ENCODE data around the gene RARG.
A peak's percentile ranks its signal among the peaks of the same experiment; 100 is the strongest.

RARG gene

DNA sequence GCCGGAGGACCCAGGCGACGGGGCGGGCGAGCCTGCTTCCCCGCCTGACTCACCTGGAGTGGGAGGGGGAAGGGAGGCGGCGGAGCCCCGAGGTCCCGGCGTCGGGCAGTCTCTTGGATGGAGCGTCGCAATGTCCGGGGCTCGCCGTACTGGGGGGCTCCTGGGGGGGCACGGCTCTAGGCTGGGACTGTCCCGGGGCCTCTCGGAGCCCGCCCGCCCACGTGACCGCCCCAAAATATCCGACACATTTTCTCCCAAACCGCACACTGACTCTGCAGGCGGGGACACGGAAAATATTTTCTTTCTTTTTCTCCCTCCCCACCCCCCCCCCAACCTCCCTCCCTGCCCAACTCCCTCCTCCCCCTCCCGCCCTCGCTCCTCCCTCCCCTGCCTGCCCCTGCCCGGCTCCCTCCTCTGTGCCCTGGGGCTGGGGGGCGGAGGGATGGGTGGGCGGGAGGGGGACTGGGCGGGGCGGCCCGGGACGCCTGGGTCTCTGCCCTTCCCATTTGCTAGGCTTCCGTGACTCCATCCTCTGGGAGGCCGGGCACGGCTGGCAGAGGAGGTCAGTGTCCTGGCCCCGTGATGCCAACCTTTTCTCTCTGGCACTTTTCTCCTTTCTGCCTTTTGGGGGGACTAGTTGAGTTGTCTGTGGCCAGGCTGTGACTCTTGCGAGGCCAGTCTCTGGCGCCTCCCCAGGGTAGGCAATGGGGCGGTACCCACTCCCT, at the start of gene RARG:
Gene RARG (minus strand): TSS at position 289 of the 725 bp plus-strand sequence. CDS start 4,664 bp downstream, outside the sequence.
- no peak for DNase-seq

DNA sequence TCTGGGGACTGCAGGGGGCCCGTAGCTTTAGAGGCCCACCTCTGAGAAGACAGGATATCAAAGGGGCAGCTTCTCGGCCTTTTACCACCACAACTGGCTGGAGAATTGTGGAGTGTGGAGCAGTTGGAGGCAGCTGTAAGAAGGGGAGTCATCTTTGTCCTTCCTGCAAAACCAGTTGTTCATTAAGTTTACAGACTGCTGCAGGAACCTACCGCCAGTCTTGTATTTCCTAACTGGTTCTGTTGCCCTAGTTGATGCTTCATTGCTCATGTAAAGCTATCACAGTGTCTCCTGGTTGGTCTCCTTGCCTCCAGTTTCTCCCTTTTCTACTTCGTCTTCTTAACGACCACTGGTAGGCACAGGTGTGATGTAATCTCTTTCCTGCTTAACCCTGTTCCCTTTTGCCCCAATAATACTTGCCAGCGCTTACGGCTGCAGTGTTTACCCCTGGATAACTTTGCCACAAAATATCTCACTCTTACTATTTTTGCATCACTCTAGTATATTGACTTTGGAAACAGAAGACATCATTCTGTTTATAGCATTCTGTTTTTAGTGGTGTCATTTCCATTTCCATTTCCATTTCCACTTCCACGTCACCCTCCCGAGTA, 48.0 kb upstream of the RARG start:
- no peak for DNase-seq

DNA sequence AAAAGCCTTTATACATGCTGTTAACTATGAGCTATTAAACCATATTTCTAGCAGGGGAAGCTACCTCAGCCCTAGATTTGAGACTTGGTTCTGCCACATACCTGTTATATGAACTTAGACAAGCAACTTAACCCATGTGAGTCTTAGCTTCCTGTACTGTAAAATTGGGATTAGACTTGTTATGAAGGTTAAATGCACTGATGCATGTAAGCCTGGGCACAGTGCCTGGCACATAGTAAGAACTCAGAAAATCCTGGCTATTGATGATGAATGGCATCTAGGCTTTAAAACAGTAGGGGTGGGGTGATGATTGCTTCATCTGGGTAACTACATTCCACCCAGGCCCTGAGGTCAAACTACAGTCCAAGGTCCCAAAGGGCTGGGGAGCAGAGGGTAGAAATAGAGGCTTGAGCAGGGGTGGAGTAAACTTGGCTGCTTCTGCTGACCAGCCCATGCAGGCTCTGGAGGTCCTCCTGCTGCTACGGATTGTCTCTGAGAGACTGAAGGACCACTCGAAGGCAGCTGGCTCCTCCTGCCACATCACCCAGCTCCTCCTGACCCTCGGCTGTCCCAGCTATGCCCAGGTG, 47.4 kb upstream of the RARG start:
- no peak for DNase-seq

DNA sequence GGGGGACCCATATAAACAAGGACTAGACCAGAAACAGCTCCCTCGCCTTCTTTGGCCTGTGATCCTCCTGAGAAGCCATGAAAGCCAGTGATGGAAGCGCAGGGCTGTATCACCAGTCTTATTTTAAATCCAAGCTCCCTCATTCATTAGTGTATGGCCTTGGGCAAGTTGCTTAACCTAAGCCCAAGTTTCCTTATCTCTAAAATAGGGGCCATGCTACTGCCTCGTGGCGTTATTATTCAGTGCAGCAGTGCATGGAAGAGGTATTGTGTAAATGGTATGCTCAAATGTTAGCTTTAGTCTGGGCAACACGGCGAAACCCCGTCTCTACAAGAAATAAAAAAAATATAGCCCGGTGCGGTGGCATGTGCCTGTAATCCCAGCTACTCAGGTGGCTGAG, 46.0 kb upstream of the RARG start:
- no peak for DNase-seq

DNA sequence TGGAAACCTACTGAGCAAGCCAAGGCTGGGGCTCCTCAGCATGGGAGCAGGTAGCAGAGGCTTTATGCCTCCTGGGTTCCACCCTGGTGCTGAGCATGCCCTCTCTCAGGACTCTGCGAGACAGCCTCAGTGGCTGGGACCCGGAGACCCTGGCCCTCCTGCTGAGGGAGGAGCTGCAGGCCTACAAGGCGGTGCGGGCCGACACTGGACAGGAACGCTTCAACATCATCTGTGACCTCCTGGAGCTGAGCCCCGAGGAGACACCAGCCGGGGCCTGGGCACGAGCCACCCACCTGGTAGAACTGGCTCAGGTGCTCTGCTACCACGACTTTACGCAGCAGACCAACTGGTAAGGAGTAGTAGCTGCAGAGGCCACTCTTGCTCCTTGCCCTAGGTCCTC, 44.5 kb upstream of the RARG start:
- DNase-seq, result no peak

DNA sequence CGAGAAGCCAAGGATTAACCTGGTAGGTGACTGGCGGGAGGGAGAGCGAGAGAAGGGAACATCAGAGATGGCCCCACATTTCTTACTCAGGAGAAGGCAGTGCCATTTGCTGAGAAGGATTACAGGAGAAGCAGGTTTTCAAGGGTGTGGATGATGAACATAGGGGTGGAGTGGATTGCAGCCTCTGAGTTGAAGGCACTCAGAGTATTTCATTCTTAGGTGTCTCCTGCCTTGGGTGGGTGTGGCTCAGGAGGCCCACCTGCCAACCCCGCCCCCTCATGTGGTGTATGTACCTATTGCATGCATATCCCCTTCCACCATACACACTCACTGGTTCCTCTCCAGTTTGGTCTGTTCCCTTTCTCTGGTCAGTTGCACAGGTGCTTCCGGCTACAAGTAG, 42.4 kb upstream of the RARG start:
- no peak for DNase-seq

DNA sequence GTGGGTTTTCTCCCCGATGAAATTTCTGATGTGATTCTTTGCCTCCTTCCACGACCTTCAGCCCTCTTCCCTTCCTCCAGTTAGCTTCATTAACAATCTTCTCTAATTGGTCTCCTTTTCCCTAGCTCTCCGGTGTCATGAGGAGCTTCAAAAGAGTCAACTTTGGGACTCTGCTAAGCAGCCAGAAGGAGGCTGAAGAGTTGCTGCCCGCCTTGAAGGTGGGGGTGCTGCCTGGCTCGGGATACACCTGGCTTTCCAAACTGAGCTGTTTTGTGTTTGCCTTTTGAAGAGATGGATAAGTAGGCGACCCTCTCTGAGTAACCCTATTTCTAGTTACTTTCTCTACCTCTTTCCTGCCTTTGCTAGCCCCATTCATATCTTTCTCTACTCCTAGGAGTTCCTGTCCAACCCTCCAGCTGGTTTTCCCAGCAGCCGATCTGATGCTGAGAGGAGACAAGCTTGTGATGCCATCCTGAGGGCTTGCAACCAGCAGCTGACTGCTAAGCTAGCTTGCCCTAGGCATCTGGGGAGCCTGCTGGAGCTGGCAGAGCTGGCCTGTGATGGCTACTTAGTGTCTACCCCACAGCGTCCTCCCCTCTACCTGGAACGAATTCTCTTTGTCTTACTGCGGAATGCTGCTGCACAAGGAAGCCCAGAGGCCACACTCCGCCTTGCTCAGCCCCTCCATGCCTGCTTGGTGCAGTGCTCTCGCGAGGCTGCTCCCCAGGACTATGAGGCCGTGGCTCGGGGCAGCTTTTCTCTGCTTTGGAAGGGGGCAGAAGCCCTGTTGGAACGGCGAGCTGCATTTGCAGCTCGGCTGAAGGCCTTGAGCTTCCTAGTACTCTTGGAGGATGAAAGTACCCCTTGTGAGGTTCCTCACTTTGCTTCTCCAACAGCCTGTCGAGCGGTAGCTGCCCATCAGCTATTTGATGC, 36.9 kb upstream of the RARG start:
- DNase-seq, result no peak

DNA sequence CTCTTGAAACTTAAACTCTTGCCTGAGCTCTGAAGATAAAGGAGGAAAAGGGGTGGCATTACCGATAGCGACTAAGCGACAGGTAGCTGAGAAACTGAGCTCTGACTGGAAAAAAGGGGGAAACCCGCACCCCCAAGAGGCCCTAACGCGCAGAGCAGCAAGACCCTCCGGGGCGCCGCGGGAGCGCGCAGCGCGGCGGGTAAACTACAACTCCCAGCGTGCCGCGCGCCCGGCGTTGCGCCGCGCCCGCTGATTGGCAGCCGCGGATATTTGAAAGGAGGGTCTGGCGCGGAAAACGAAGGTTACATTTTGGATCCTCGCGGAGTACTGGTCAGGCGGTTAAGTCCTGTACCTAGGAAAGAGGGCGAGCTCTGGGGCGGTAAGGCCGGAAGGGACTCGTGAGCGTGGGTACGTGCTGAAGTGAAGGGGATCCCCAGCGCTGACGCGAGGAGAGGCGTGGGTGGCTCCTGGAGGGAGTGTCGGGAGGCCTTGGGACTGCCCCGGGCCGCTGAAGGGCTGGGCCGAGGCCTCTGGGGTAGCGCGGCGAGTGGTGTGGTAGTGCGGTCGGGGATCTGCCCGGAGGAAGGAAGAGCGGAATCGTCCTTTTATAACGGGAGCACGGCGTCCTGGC, 36.1 kb upstream of the RARG start, which contains the start of gene ESPL1:
Gene ESPL1 (plus strand): TSS at position 301 of the 631 bp plus-strand sequence. CDS start 468 bp downstream, outside the sequence.
- peak; percentile 63 for DNase-seq

DNA sequence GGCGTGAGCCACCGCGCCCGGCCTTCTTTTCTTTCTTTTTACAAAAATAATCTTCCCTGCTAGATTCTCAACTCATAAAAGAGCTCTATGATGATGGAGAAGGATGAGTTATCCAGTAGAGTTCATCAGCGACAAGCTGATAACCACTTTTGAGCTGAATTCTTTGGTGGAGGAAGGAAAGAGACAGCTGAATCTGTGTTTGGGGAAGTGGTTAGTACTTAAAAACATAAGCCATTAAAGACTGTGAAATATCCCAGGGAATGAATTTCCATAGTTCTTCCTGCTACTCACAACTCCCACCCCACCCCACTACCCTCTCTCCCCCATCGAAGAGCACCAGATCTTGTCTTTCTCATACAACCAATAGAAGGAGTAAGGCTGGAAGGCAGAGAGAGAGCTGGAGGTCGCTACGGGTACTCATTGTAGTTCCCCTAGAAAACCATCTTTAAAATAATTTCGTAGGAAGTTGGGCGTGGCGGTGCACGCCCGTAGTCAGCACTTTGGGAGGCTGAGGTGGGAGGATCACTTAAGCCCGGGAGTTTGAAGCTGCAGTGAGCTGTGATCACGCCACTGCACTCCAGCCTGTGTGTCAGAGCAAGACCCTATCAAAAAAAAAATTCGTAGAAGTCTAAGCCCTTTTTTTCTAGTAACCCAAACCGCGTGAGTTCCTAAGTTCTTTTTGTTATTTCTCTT, 35.4 kb upstream of the RARG start:
- no peak for DNase-seq

DNA sequence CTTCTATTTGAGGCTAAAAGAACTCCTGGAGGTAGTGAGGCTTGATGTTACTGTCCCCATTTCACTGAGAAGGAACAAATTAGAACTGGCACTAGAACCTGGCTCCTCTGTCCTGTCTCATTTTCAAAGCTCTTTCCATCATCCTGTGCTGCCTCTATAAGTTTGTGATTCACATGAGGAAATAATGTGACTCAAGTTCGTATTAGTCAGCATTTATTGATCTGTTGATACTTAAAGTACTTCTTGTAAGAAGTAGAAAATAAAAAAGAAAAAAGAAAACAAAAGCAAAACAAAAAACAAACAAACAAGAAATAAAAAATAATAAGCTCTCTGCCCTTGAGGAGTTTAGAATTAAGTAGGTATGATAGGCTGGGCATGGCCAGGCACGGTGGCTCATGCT, 33.8 kb upstream of the RARG start:
- no peak for DNase-seq

DNA sequence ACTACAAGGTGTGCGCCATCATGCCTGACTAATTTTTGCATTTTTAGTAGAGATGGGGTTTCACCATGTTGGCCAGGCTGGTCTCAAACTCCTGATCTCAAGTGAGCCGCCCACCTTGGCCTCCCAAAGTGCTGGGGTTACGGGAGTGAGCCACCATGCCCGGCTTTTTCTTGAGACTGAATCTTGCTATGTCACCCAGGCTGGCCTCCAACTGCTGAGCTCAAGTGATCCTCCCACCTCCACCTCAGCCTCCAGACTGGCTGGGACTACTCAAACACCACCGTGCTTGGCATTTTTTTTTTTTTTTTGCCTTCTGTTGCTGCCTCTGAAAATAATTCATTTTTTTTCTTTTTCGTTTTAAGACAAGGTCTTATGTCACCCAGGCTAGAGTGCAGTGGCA, 27.9 kb upstream of the RARG start:
- no peak for DNase-seq

DNA sequence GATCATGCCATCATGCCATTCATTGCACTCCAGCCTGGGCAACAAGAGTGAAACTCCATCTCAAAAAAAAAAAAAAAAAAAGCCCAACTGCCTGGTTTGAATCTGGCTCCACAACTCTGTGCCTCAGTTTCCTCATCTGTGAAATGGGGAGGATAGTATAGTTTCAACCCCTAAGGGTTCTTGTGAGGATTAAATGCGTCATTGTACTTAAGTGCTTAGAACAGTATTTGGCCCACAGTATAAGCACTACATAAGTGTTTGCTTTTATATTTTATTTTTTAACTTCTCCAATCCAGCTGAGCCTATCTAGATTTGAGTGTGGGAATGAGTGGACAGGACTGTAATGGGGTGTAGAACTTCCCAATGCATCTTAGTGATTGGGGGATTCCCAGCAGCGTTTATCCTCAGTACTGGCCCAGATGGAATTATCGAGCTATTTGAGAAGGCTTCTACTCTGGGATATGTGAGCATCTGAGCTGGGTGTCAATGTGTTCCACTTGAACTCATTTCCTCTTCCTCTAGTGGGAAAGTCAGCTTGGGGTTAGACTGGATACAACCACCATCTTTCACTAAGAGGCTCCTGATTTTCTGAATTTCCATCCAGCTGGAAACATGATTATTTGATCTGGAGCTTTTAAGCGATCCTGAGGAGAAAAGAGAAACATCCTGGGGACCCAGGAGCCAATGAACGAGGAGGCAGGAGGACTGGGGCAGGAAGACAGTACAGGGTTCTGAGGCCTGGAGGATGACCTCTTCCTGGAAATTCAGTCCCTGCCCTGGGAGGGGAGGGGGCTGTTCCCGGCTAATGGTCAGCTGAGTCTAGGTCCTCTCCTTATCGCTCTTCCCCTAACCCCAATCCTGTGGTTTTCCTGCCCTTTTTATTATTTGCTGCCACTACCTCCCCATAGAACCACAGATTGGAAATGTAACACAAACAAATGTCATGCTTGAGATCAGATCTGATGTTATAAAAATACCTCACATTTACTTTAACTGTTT, 26.8 kb upstream of the RARG start:
- no peak for DNase-seq

DNA sequence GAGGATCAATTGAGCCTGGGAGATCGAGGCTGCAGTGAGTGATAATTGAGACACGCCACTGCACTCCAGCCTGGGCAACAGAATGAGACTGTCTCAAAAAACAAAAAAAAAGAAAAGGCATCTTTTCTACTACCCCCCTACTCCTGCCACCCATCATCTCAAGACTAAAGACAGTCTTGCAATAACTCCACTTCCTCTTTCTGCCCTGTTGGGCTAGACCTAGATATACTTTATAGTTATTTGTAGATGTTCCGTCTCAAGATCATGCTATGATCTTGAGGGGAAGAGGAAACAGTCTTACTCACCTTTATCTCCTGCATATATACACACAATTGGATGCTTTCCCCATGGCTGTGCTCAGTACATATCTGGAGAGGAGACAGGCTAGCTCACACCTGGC, 24.0 kb upstream of the RARG start:
- DNase-seq, result no peak

DNA sequence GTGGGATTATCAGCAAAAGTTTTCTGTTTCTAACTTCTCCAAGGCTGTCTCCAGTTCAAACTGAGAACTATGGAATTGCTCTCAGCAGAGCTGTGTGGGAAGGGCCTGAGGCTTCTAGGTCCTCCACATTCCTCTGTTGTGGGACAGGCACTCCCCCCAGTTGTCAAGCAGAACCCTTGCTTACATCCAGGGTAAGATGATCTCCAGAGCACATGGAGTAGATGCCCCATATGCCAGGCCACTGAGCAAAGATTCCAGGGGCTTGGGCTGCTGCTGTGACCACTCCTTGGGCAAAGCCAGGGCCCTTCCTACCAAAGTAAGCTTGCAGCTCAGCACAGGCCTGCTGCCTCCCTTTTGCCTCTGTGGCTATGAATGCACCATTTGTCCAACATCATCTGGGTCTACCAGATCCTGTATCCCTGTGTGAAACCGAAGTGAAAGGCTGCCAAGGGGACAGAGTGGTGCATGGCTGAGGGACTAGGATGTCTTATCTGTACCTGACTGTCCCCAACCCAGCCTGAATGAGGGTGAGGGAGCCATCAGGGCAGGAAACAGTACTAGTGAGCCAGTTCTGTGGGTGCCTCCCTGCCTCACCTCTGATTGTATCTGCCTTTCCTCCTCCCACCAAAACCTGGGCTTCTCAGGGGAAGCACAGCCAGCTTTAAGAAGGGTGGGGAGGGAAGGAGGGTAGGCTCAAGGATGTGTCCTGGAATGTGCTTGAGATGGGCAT, 23.0 kb upstream of the RARG start:
- no peak for DNase-seq

DNA sequence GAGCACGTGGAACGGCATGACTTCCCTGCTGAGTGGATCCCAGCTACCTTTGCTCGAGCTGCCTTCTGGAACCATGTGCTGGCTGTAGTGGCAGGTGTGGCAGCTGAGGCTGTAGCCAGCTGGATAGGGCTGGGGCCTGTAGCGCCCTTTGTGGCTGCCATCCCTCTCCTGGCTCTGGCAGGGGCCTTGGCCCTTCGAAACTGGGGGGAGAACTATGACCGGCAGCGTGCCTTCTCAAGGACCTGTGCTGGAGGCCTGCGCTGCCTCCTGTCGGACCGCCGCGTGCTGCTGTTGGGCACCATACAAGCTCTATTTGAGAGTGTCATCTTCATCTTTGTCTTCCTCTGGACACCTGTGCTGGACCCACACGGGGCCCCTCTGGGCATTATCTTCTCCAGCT, 21.3 kb upstream of the RARG start:
- DNase-seq, result no peak

DNA sequence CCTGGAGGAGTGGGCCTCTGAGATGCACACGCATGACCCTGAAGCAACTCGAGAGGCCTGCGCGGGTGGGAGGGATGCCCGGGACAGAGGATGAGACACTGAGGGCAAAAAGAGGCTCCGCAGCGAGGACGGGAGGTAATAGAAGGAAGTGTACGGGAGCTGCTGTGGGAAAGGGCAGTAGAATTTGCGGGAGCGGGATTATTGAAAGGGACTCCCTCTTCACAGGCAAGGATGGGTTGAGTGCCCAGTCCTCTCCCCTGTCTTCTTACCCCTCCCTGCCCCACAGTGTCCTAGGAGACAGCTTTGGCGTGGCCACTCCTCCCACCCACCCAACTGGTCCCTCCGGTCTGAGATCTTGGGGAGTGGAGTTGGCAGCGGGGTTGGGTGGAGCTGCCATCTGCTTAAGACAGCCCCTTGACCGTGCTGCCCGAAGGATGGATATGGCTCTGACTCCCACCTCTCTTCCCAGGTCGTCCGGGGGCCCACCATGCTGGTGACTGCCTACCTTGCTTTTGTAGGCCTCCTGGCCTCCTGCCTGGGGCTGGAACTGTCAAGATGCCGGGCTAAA, 20.4 kb upstream of the RARG start:
- DNase-seq, result no peak

DNA sequence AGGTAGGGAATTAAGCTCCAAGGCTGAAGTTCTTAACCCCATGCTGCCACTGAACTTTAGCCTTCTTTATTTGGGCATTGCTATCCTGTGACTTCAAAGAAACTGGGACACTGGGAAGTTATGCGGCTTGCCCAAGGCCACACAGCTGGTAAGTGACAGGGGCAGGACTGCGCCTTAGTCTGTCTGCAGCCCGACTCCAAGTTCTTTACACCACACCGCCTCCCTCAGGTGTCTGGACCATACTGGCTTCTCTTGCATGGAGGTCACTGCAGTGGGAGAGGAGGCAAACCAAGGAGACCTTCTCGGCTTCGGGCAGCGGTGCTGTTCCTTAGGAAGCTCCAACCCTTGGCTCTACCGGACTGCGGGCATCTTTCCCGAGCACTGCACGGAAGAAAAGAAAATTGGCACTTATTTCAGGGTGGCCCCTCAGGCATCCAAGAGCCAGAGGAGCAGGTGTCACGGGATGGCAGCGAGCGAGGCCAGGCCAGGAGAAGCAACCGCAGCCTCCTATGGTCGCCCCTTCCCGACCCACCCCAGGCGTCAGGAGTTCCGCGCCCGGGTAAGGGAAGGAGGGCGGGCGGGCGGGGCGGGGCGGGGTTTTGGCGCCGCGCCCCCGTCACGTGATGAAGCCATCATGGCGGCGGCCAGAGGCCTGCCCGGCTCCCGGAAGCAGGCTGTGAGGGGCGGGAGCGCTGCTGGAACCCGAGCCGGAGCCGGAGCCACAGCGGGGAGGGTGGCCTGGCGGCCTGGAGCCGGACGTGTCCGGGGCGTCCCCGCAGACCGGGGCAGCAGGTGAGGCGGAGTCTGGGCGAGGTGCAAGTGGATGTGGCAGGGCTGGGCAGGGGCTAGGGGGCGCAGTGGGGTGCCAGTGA, 19.7 kb upstream of the RARG start:
- peak; percentile 23 for DNase-seq

DNA sequence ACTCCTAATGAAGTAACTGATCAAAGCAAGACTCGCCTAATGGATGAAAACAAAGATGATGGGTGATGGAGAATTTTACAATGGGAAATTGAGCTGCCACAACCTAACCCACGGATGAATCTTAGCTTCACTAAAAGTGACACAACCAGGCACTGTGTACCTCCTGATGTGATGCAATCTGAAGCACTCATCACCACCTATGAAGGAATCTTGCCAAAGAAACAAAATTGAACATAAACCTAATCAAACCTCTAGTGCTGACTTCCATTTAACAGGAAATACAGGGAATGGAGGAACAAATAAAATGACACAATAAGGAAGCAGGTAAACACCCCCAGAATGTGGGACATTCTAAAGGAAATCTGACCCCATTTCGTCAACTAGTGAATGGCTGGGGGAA, 13.3 kb upstream of the RARG start:
- DNase-seq, result no peak

DNA sequence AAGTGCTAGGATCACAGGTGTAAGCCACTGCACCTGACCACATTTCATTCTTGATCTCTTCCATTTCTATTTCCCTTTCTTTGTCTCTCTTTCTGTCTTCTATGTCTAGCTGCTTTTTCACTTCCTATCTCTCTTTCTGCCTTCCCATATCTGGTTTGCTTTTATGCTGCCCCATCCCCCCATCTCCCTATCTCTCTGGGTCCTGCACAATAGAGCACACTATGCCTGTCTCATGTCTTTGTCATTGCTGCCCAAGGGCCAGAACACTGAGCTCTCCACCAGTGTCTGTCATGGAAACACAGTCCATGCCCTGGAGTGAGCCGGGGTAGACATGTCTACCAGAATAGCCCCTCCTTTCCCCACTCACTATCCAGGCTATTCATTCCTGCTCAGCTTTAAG, 12.3 kb upstream of the RARG start:
- no peak for DNase-seq
